HepG2 (cell line): ENCODE data around the gene MTMR3. TPM values are rescaled to one million over a fixed set of nuclear protein-coding genes. Genes with fewer than 3 reads are reported as not detected.

Experiments used
- ATAC-seq: fragments of 200-7000 bp; cut with Tn5 transposase; 3 replicates; pipeline ENCODE4 v1.9.1; 2020; ENCODE audit warnings: mild to moderate bottlenecking, moderate library complexity
- BruUV-seq: library from RNA; stranded (reverse); fragments of 400-500 nt; replicated peaks from 2 replicates; lab custom pipeline; 2021; lab: Mats Ljungman, UMichigan
- CTCF ChIA-PET: fragments of 300-600 bp; formaldehyde crosslinking; extraction: SDS; loops from one replicate; lab custom pipeline; 2021; ENCODE audit warnings: low total read pairs, inconsistent platforms, low intra/inter-chr PET ratio; lab: Yijun Ruan, JAX
- POLR2A ChIA-PET: fragments of 350-600 bp; sonication (Branson Sonifier 250); formaldehyde crosslinking; loops from one replicate; lab custom pipeline; 2020; ENCODE audit warnings: antibody characterized with exemption, inconsistent platforms; lab: Yijun Ruan, JAX
- DNase-seq: peaks from one replicate; pipeline ENCODE4 v3.0.0-alpha.2; 2015; ENCODE audit warnings: low spot score
- FAIRE-seq: peaks from 3 replicates; lab custom pipeline; 2011; peaks lifted over from hg19 to GRCh38; lab: Jason Lieb, UNC
- H2AFZ ChIP-seq: one replicate; pipeline ENCODE4 v1.6.1; 2011; ENCODE audit warnings: low read length, inconsistent platforms
- H3K27ac ChIP-seq: fragments of 300-600 bp; 3 replicates; pipeline ENCODE4 v1.8.0; 2011; ENCODE audit warnings: mixed run types, mild to moderate bottlenecking, mixed read lengths, low read length, inconsistent platforms; ENCODE audit not compliant: insufficient read depth; ENCODE audit errors: extremely low read length
- H3K27me3 ChIP-seq, 2 experiments: fragments of 200-600 bp in 1 of 2; 2 replicates in 1 of 2; 3 replicates in 1 of 2; pipeline versions ENCODE4 v1.6.0 to v1.8.0; 2011; ENCODE audit warnings: low read length in 2 of 2, mild to moderate bottlenecking in 2 of 2, moderate library complexity in 2 of 2, inconsistent platforms in 1 of 2; ENCODE audit not compliant: insufficient read depth in 2 of 2, control insufficient read depth in 1 of 2
- H3K36me3 ChIP-seq, 2 experiments: fragments of 200-600 bp in 1 of 2; replicated peaks in 1 of 2; 2 replicates in 1 of 2; 3 replicates in 1 of 2; pipeline versions ENCODE4 v1.5.1 to v1.8.0; 2011; ENCODE audit warnings: low read length in 2 of 2, inconsistent platforms in 1 of 2; ENCODE audit not compliant: insufficient read depth in 2 of 2, control insufficient read depth in 1 of 2
- H3K4me1 ChIP-seq: 2 replicates; pipeline ENCODE4 v1.5.1; 2012; ENCODE audit warnings: low read length, inconsistent platforms; ENCODE audit not compliant: insufficient read depth
- H3K4me2 ChIP-seq: 2 replicates; pipeline ENCODE4 v1.6.0; 2011; ENCODE audit warnings: low read depth, low read length, inconsistent platforms
- H3K4me3 ChIP-seq, 3 experiments: fragments of 200-600 bp in 1 of 3; sonication (generic), shearing (Covaris generic) in 1 of 3; replicated peaks in 1 of 3; 2 replicates each; pipeline ENCODE4 v1.5.1; 2011 to 2016; ENCODE audit warnings: low read length in 3 of 3, inconsistent platforms in 2 of 3, low read depth in 2 of 3, mild to moderate bottlenecking in 2 of 3, control low read depth in 1 of 3, mixed read lengths in 1 of 3; ENCODE audit not compliant: insufficient read depth in 1 of 3
- H3K79me2 ChIP-seq: one replicate; pipeline ENCODE4 v1.6.1; 2011; ENCODE audit warnings: low read length, inconsistent platforms; ENCODE audit not compliant: insufficient read depth
- H3K9ac ChIP-seq: 2 replicates; pipeline ENCODE4 v1.6.0; 2011; ENCODE audit warnings: mild to moderate bottlenecking, low read depth, low read length, inconsistent platforms; ENCODE audit not compliant: insufficient read depth
- H3K9me3 ChIP-seq: 2 replicates; pipeline ENCODE4 v1.5.1; 2012; ENCODE audit warnings: mild to moderate bottlenecking, low read length
- H4K20me1 ChIP-seq: 2 replicates; pipeline ENCODE4 v1.6.0; 2011; ENCODE audit warnings: inconsistent platforms, mild to moderate bottlenecking, low read length, moderate library complexity; ENCODE audit not compliant: insufficient read depth
- ATRX ChIP-seq: sonication (generic); formaldehyde crosslinking; IDR thresholded peaks from 2 replicates; pipeline ENCODE4 v1.4.0; 2020; ENCODE audit warnings: missing genetic modification reagents, borderline replicate concordance
- ETV6 ChIP-seq: sonication (generic); formaldehyde crosslinking; conservative IDR thresholded peaks from 2 replicates; pipeline ENCODE4 v1.4.0; 2020; ENCODE audit warnings: missing genetic modification reagents
- HIVEP1 ChIP-seq: sonication (generic); formaldehyde crosslinking; IDR thresholded peaks from 2 replicates; pipeline ENCODE4 v1.4.0; 2020; ENCODE audit warnings: mild to moderate bottlenecking, missing genetic modification reagents
- MED8 ChIP-seq: sonication (generic); formaldehyde crosslinking; IDR thresholded peaks from 2 replicates; pipeline ENCODE4 v1.8.1; 2023; ENCODE audit warnings: mild to moderate bottlenecking, missing genetic modification reagents; ENCODE audit not compliant: insufficient replicate concordance
- NFE2L2 ChIP-seq: fragments of 150-350 bp; IDR thresholded peaks from 2 replicates; pipeline ENCODE4 v1.6.1; 2014; ENCODE audit warnings: low read length
- RAD51 ChIP-seq: fragments of 450-650 bp; IDR thresholded peaks from 2 replicates; pipeline ENCODE4 v1.6.1; 2016; ENCODE audit warnings: borderline replicate concordance
- ZNF546 ChIP-seq: sonication (generic); formaldehyde crosslinking; conservative IDR thresholded peaks from 2 replicates; pipeline ENCODE4 v1.8.1; 2023; ENCODE audit warnings: mild to moderate bottlenecking, missing genetic modification reagents
- ZNF740 ChIP-seq: sonication (generic); formaldehyde crosslinking; IDR thresholded peaks from 2 replicates; pipeline ENCODE4 v1.4.0; 2020; ENCODE audit warnings: missing genetic modification reagents
- ZSCAN20 ChIP-seq: sonication (generic); formaldehyde crosslinking; IDR thresholded peaks from 2 replicates; pipeline ENCODE4 v1.4.0; 2020; ENCODE audit warnings: missing genetic modification reagents, mild to moderate bottlenecking, borderline replicate concordance
- WGBS: methylation state at CpG from one replicate; pipeline ENCODE4 v1.1.6; 2017; ENCODE audit warnings: low lambda C conversion rate; 5-methylcytosine and 5-hydroxymethylcytosine counted together
- in situ Hi-C: cut with HindIII; loops from 2 replicates; pipeline ENCODE4 v1.10.0; 2017; ENCODE audit warnings: low pct_unique_long_range_greater_than_20kb; ENCODE audit not compliant: extremely low pct_ligation_motif_present
- intact Hi-C: fragments of 100-400 bp; cut with micrococcal nuclease; formaldehyde crosslinking; loops from one replicate; pipeline ENCODE4 v1.10.0; 2022; ENCODE audit not compliant: unreplicated experiment
- polyA plus RNA-seq, 8 experiments: library from polyadenylated mRNA; depleted of rRNA in 3 of 8; stranded (reverse) in 7 of 8; unstranded in 1 of 8; fragments of >200 nt; fragmentation: Illumina TruSeq in 4 of 8; extraction: Trizol in 4 of 8; gene quantifications; 2 replicates each; pipeline versions ENCODE4 v1.2.1 to v1.2.3, GENCODE V29; 2011 to 2016; ENCODE audit warnings: low read depth in 4 of 8, missing spikeins in 1 of 8, mixed read lengths in 1 of 8; ENCODE audit not compliant: insufficient read depth in 1 of 8
- total RNA-seq, 5 experiments: library from RNA; depleted of rRNA; stranded (reverse); fragments of >200 nt; fragmentation: Illumina TruSeq; extraction: Trizol; gene quantifications; 2 replicates each; pipeline ENCODE4 v1.2.3, GENCODE V29; 2016; ENCODE audit warnings: low read depth in 1 of 5

The MTMR3 gene
- total and polyA plus RNA-seq, 2 of the 13 experiments (the other 11 are each of a cell fraction or from before 2014, with no cell fraction given), result 12.6 to 24.8 TPM

GRCh38 chr22:30045901-30046715 is 163.1 kb downstream of the MTMR3 start:
- POLR2A ChIA-PET, result no interaction called here
- no peak for FAIRE-seq
- no peaks in the 10 kb centered on the region for H3K79me2 ChIP-seq
- no peak overlapping the region for H3K4me2 ChIP-seq
- CTCF ChIA-PET, result no interaction called here
- H3K9ac ChIP-seq, result no peak overlapping the region
- no peaks in the 10 kb centered on the region for H3K9me3 ChIP-seq
- H3K36me3 ChIP-seq, result no peaks in the 10 kb centered on the region
- intact Hi-C loops, result no loop called here
- no peaks in the 10 kb centered on the region for H4K20me1 ChIP-seq
- no peak overlapping the region for H3K4me3 ChIP-seq
- no TSS peak for BruUV-seq
- peaks cover 15% of the 10 kb centered on the region for H3K4me1 ChIP-seq
- no peak for DNase-seq
- in situ Hi-C loops, result no loop called here
- 62% methylated on average over 12 of the region's 21 CpGs for WGBS
- H3K27ac ChIP-seq, result no peak overlapping the region
- no peak for ATAC-seq
- TF ChIP-seq ZSCAN20 (CRISPR knock-in tag), result no peak
- TF ChIP-seq RAD51, result no peak
- TF ChIP-seq MED8 (CRISPR knock-in tag), result no peak
- TF ChIP-seq ZNF740 (CRISPR knock-in tag), result no peak
- TF ChIP-seq ATRX (CRISPR knock-in tag), result no peak
- no peak for TF ChIP-seq HIVEP1
- no peak for TF ChIP-seq ZNF546 (CRISPR knock-in tag)
- TF ChIP-seq NFE2L2, result no peak
- TF ChIP-seq ETV6 (CRISPR knock-in tag), result no peak
- H3K27me3 ChIP-seq, result peaks cover 3 to 20% of the 10 kb centered on the region in 2 experiments; a peak in 4 of 5 replicates
- H2AFZ ChIP-seq, result no peak overlapping the region
